HG02623 (cell line): Measurements from ENCODE around the gene CTDNEP1.
"Not testable (repeated sequence)": the region's sequence is repeated elsewhere in the genome, so short reads cannot be mapped to it uniquely, and the experiment has no call there.

Experiments used
- ATAC-seq: cut with Tn5 transposase; IDR thresholded peaks from one replicate; pipeline ENCODE4 v1.9.1; 2021; ENCODE audit warnings: moderate library complexity; ENCODE audit not compliant: unreplicated experiment

The CTDNEP1 gene

GRCh38 chr17:7249214-7249613 lies 2.3 kb downstream of the CTDNEP1 start:
- no peak for ATAC-seq

DNA sequence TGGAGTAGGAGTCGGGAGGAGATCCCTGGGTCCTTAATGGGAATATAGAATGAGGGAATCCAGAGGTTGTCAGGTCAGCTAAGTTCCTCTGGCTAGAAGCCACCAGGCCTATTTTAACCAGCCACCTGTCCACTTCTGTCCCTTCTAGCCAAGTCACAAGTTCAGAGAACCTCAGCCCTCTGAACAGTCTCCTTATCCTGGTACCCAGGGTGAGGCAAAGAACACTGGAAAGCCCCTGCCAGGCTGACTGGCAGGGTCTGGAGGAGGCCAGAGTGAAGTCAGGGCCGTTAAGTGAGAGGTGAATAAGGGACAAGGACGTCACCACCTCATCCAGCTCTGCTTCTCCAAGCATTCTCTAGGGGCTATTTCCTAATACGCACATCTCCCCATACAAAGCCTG lies 2.7 kb downstream of the CTDNEP1 start:
- no peak for ATAC-seq

DNA sequence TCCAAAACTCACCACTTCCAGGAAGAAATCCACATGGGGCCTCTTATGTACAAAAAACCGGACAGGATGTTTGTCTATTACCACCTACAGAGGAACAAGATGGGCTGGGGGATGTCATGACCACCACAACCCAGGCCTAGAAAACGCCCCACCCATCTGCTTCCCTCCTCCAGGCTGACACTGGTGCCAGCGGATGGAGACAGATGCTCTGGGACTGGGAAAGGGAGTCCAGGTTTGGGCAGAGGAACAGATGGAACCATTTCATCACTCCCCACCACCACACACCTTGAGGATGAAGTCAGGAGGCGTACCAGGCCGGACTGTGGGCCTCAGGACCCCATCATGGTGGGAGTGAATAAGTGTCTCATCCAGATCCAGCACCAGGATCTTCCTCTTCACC lies 4.8 kb downstream of the CTDNEP1 start:
- ATAC-seq: no peak

- ATAC-seq: not testable (repeated sequence)
Observed at GRCh38 chr17:7243838-7244237, 7.7 kb downstream of the CTDNEP1 start.

DNA sequence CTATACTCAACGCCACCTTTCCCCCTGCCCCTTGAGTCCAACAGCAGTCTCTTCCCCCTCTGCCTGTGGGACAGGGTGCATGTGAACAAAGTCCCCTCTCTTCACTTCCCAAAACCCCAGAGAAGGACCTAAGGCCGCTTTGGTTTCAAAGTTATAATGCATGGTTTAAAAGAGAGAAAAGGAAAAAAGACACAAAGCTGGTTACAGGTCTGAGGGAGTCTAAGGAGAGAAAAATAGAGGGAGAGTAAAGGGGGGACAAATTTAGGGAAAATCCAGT lies 8.1 kb downstream of the CTDNEP1 start:
- no peak for ATAC-seq

DNA sequence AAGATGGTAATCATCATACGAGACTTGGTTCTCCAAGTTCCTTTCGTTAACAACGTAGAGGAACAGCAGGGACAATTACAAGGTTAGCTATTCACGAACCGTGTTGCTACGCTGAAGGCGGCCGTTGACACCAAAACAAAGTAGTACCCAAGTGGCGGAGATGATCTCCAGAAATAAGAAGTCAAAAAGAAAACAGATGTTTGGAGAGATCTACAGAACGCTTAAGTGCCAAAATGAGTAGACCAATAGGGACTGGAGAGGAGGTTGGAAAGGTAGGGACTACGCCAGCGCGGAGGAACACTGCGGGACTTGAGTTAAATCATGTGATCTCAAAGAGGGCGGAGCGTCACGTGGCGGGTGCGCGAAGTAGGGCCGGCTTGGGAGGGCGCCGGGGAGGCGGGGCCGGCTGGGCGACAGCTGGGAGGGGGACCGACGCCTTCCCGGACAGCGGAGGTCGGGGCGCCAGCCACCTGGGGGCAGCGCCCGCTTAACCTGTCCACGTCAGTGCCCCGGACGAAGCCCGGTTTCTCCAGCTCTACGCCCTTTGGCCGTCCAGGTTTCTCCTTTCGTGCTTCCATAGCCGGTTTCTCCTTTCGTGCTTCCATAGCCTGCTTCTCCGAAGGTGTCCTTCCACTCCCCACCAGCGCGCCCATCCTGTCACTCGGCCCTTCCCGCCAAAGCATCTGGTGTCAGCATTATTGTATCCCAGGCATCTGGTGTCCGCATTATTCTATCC lies 8.6 kb downstream of the CTDNEP1 start:
- peak; percentile 27 for ATAC-seq

- peak; percentile 26 for ATAC-seq
Observed at GRCh38 chr17:7241783-7242716, 9.5 kb downstream of the CTDNEP1 start, which contains the start of gene GABARAP. Gene GABARAP (minus strand): TSS chr17:7242449. CDS start chr17:7242330, 119 bp downstream.

DNA sequence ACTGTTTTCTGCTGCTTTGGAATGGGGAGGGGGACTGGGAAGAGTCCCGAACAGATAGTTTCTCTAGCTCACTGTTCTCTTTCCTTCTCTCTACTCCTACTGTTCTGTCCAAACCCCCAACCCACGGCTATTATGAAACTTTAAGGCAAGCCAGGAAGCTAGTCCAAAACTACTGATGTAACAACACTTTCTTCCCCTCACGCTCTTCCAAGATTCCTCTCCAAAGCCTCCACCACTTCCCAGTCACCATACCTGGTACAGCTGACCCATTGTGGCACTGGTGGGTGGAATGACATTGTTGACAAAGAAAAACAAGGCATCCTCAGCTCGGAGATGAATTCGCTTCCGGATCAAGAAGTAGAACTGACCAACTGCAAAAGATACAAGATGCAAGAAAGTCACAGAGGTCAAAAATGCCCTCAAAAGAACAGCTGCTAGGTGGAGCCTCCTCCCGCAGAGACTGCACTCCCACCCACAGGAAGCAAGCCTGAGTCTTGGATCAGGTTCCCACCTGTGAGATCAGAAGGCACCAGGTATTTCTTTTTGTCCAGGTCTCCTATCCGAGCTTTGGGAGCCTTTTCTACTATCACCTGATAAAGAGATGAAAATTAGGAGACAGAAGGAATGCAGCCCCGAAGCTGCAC lies 10.3 kb downstream of the CTDNEP1 start:
- no peak for ATAC-seq

DNA sequence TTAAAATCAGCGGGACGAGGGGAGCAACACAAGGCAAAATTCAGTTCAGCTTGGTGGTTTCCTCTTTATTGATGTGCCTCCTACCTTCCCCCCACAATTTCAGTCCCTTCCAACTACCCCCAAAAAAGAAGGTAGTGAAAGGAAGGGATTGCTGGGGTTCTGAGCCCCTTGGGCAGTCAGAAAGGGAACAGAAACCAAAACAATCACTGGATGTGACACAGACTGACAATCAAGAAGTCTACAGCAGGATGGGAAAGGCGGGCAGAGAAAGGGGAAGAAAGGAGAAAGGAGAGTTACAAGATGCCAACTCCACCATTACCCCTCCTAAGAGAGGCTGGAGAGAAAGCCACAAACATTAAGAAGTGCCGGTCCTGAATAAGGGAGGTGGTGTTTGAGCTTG lies 11.2 kb downstream of the CTDNEP1 start:
- no peak for ATAC-seq

DNA sequence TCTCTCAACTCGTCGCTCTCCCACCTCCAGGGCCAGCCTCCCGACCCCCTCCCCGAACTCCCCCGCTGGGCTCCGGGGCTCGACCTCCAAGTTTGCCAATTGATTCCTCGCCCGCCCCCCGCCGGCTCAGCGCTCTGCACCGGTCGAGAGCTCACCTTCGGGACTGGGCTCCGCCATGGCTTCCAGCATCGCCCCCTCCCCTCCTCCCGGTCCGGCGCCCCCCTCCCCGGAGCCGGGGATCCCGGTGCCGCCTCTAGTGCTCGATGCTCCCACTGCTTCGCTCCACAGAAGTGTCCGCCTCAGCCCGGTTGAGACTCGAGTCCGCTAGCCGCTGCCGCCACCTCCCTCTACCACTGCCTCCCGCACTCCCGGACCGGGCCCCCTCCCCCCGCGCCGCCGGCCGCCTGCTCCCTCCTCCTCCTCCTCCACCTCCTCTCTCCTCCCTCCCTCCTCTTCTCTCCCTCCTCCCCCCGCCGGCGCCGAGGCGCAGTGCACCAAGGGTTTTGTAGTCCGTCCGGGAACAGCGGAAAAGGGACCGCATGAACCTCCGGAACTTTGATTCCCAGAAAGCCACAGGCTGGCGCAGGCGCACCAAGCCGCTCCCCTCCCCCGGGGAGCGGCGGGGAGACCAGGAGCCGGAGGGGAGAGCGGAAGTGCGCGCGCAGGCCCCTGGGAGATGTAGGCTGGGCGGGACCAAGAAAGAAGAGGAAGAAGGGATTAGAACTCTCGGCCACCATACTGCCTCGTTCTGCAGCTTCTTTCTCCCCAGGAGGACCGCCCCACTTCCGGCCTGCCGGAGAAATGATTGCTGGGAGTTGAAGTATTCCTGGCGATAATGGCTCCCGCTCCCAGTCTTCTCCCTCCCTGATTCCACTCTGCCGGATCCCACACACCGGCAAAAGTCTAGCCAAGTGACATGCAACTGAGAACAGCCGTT lies 12.2 kb downstream of the CTDNEP1 start, which contains the start of gene PHF23:
PHF23 (minus strand) TSS at position 367 of the 937 bp plus-strand sequence; CDS start at position 189, 178 bp downstream.
- ATAC-seq: peak; percentile 49

DNA sequence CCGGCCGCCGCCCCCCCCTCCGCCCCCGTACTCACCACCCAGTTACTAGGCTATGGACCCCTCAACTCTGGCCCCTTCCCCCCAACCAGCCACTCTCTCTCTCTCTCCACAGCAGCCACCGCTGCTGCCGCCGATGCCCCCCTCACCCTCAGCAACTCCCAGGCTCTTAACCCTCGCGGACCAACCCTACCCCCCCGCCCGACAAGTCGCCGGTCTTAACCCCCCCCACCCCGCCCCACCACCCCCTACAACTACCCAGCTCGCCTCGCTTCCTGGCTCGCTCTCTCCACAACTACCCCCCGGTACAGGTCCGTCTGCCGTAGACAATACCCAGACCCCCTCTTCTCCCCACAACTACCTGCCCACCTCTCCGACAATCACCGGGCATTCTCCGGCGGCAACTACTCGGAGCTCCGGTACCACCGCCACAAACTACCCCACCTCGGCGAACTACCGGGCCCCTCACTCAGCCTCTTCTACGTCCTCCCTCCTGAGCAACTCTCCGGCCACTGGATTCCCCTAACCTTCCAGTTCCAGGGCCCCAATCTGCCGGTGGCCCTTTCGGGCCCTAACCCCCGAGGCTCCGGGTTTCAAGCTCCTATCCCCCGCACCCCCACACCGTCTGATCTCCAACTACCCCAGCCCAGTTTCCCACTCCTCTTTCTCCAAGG lies 13.0 kb downstream of the CTDNEP1 start:
- ATAC-seq: no peak

DNA sequence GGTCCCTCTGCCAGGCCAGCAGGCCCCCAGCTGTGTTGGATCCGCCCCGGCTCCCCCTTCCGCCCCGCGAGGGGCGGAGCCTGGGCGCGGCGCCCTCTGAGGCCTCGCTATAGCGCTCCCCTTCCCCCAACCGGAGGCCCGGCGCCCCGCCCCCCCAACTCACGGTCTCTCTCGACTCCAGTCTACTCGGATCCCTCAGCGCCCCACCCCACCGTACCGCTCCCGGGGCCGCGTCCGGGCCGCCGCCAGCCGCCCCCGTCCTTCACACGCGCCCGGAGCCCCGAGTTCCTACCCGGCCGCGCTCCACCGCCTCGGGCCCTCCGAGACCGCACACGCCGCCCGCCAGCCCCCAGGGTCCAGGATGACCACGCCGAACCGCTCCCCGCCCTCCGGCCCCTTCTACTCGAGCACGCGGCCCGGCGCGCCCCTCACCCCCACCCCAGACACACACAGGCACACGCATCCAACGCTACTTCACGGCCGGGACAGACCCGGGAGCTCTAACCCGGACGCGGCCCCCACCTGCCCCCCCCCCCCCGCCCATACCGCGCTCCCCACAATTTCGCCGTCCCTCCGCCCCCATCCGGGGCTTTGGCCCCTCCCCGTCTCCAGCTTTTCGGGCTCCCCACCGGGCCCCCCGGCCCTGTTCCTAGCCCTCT lies 13.6 kb downstream of the CTDNEP1 start:
- no peak for ATAC-seq

GRCh38 chr17:7237266-7237760 lies 14.2 kb downstream of the CTDNEP1 start:
- ATAC-seq: no peak

- ATAC-seq: no peak
Observed at GRCh38 chr17:7236808-7237207, 14.7 kb downstream of the CTDNEP1 start.

DNA sequence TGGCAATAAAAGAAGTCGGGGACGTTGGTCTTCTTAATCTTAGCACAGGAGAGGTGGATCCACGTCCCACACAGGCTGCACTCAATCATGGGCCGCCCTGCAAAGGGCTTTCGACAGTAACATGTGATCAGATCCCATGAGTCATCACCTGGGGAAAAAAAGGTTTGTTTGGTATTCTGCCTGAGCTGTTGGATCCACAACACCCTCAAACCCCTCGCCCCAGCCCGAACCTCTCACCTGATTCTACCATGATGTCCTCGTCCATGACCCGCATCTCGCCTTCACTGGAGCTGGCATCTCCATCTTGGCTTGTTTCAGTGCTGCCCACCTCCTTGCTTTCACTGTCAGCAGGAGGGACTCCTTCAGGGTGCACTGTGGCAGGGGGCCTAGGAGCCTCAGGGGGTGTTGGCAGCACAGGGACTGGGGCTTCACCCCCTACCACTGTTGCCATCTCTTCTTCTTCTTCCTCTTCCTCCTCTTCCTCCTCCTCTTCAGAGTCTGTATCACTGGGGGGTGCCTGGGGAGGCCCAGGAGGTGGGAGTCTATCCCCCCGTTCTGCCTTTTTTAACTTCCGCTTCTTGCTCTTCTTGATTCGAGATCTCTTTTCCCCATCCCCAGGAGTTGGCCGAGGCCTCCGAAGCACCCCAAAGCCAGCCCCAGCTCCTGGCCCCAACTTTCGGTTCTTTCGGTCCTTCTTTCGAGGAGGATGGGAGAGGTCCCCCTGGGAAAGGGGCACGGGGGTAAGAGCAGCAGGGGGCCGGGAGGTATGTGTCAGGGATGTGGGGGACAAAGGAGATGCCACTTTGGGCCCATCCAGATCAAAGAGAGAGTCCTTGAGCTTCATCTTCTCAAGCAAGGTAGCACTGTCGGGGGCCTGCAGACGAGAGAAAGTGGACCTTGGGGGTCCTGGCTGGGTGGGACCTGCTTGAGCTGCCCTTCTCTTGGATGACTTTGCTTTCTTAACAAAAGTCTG lies 15.6 kb downstream of the CTDNEP1 start:
- ATAC-seq: no peak

- ATAC-seq: peak; percentile 51
Observed at GRCh38 chr17:7234083-7234951, 17.2 kb downstream of the CTDNEP1 start, which contains the start of gene DVL2. Gene DVL2 (minus strand): TSS chr17:7234517. CDS start chr17:7234262, 255 bp downstream.

DNA sequence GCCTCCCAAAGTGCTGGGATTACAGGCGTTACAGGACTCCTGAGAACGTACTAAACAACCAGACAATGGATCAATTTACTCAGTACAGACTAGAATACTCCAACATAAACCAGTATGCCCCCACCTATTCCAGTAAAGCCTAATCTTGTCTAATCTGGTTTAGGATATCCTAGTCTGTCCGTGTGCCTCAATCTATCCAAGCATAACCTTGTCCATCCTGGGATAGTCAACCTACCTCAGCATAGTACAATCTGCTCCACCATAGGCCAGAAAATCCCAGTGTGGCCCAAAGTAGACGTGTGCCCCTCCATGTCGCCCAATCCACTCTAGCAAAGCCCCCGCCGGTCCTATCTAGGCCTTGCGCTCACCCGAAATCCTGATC lies 17.8 kb downstream of the CTDNEP1 start:
- ATAC-seq: no peak
